ENCODE data around the gene NPHP4. TPM values are rescaled to one million over a fixed set of nuclear protein-coding genes. Genes with fewer than 3 reads are reported as not detected.

The NPHP4 gene
- total and polyA plus RNA-seq, 10 of the 15 experiments (the other 5 are each of a cell fraction or from before 2014, with no cell fraction given), result 0.16 to 10.5 (median 3.1) TPM

GRCh38 chr1:5950201-5950895, 41.9 kb downstream of the NPHP4 start:
- 78% methylated on average over 7 of the region's 7 CpGs for WGBS (ENCODE audit: insufficient coverage, insufficient replicate concordance, low lambda C conversion rate, missing lambda C conversion rate)
- H3K79me2 ChIP-seq (ENCODE audit: control insufficient read depth, insufficient read depth, low read length), result no peaks in the 10 kb centered on the region
- DNase-seq (ENCODE audit: low read depth, low spot score) (no peak), ATAC-seq (no peak), FAIRE-seq (no peak)
- in situ Hi-C loops (cut with MboI) (no loop called here), intact Hi-C loops (cut with micrococcal nuclease; ENCODE audit: unreplicated experiment) (no loop called here)
- no peaks in the 10 kb centered on the region for H3K27me3 ChIP-seq (replicated peaks in 1 of 2; ENCODE audit: control insufficient read depth in 2 of 2, insufficient read depth in 2 of 2, low read length in 1 of 2)
- no peak for TF ChIP-seq SP1 (IDR thresholded peaks at IDR 0.05; ENCODE audit: low read depth, low read length)
- no peak for TF ChIP-seq NFXL1 (IDR thresholded peaks at IDR 0.05; ENCODE audit: borderline replicate concordance)
- TF ChIP-seq EED (IDR thresholded peaks at IDR 0.05; ENCODE audit: low read depth), result no peak
- no peak for TF ChIP-seq BACH1 (IDR thresholded peaks at IDR 0.05; ENCODE audit: borderline replicate concordance)
- no peak for TF ChIP-seq PML (IDR thresholded peaks at IDR 0.05; ENCODE audit: low read length)
- TF ChIP-seq CHD4 (IDR thresholded peaks at IDR 0.05), result no peak
- TF ChIP-seq LARP7 (IDR thresholded peaks at IDR 0.05), result no peak
- TF ChIP-seq SUZ12 (IDR thresholded peaks at IDR 0.05; ENCODE audit: unreplicated experiment), result no peak
- no peak for TF ChIP-seq BMI1 (IDR thresholded peaks at IDR 0.05; ENCODE audit: borderline replicate concordance)
- TF ChIP-seq MAX (IDR thresholded peaks at IDR 0.05; ENCODE audit: low read depth, low read length), result no peak
- no peak for TF ChIP-seq GATAD2B (conservative IDR thresholded peaks at IDR 0.05; ENCODE audit: low read depth)
- no peak for TF ChIP-seq YBX1 (IDR thresholded peaks at IDR 0.05)
- TF ChIP-seq NR2C1 (IDR thresholded peaks at IDR 0.05), result no peak
- no peak for TF ChIP-seq ETV6 (conservative IDR thresholded peaks at IDR 0.05 in 1 of 2, IDR thresholded peaks at IDR 0.05 in 1 of 2; ENCODE audit: borderline replicate concordance in 1 of 2, low read depth in 1 of 2)
- TF ChIP-seq TARDBP (IDR thresholded peaks at IDR 0.05; ENCODE audit: borderline replicate concordance), result no peak
- no peak for TF ChIP-seq ZBTB40 (IDR thresholded peaks at IDR 0.05; ENCODE audit: borderline replicate concordance)
- TF ChIP-seq KAT2A (conservative IDR thresholded peaks at IDR 0.05; ENCODE audit: control insufficient read depth, low read depth, low read length), result no peak
- RAD21 ChIA-PET (ENCODE audit: unreplicated experiment), result no interaction called here
- SMC1A ChIA-PET (ENCODE audit: uncharacterized antibody, unreplicated experiment), result no interaction called here
- no peak overlapping the region for H3K4me3 ChIP-seq
- H4K20me1 ChIP-seq (ENCODE audit: control insufficient read depth, insufficient read depth), result no peaks in the 10 kb centered on the region
- no peak overlapping the region for H3K9ac ChIP-seq (ENCODE audit: control insufficient read depth, insufficient read depth, low read length)
- H3K9me3 ChIP-seq (replicated peaks; ENCODE audit: control insufficient read depth, insufficient read depth, low read length), result no peaks in the 10 kb centered on the region
- no peak overlapping the region for H3K4me2 ChIP-seq (ENCODE audit: control insufficient read depth, insufficient read depth)
- CTCF ChIA-PET, result no interaction called here
- no peak overlapping the region for H3K27ac ChIP-seq (ENCODE audit: control insufficient read depth, insufficient read depth)
- H2AFZ ChIP-seq (ENCODE audit: control insufficient read depth, low read depth, low read length), result no peak overlapping the region
- POLR2A ChIA-PET, result no interaction called here
- no TSS peak for BruUV-seq (replicated peaks)
- peaks cover 0 to 3% of the 10 kb centered on the region in 2 experiments; a peak in 3 of 4 replicates for H3K36me3 ChIP-seq (ENCODE audit: control insufficient read depth in 2 of 2, insufficient read depth in 2 of 2, low read length in 1 of 2)
- H3K4me1 ChIP-seq (ENCODE audit: control insufficient read depth, insufficient read depth, low read length), result no peaks in the 10 kb centered on the region

All from GM12878 (cell line).